Mucosa of stomach (tissue), 1 donor: ENCODE results near the gene RAB30.

Experiments used
- H3K27me3 ChIP-seq: one replicate; pipeline ENCODE4 v1.7.0; 2013; ENCODE audit warnings: mild to moderate bottlenecking, low read length; ENCODE audit not compliant: control insufficient read depth, insufficient read depth
- H3K36me3 ChIP-seq: one replicate; pipeline ENCODE4 v1.7.0; 2013; ENCODE audit warnings: low read length; ENCODE audit not compliant: control insufficient read depth, insufficient read depth
- H3K4me1 ChIP-seq: one replicate; pipeline ENCODE4 v1.7.0; 2013; ENCODE audit warnings: mild to moderate bottlenecking, low read length; ENCODE audit not compliant: control insufficient read depth, insufficient read depth
- H3K4me3 ChIP-seq: one replicate; pipeline ENCODE4 v1.7.0; 2013; ENCODE audit warnings: low read length
- H3K9ac ChIP-seq: one replicate; pipeline ENCODE4 v1.7.0; 2013; ENCODE audit warnings: mild to moderate bottlenecking, low read length, moderate library complexity
- H3K9me3 ChIP-seq: one replicate; pipeline ENCODE4 v1.7.0; 2013; ENCODE audit warnings: mild to moderate bottlenecking, low read length, moderate library complexity; ENCODE audit not compliant: control insufficient read depth
- donor health status: Pancreatic carcinoma.

RAB30 gene

DNA sequence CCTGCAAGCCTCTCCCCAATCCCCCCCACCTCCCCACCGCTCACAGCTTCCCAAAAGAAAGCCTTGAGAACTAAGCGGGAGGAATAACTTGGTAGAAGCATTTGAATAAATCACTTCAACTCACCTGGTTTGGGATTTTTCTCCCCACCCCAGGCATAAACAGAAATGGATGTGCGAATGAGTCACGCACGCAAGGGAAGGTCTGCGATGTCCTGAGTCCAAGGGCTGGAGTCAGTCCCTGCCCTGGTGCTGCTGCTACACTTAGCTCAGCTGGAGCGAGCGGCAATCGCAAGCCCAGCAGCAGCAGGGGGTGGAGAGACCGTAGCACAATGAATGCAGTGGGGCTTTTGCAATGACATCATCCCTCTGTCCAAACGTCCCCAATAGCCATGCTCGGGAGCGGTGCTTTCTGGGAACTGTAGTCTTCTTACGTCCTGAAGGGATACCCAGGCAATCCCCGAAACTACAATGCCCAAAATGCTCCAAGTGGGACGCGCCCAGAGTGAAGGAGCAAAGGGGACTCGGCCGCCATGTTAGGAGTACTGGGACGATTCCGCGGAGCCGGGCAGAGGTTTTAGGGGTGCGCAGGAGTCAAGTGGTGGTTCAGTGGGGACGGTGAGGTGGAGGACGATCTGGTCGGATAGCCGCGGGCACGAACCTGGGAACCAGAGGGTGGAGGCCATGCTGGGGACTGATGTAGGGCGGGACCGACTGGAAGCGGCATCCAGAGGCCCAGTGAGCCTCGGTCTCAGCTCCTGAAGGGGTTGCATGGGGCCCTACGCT lies at the start of gene RAB30:
Gene RAB30, minus strand, starts transcription at position 331 of the 783 bp plus-strand sequence. CDS start 74,581 bp downstream, outside the sequence.
- Histone ChIP-seq H3K9ac (peak within 1 kb of the TSS; percentile 97), H3K4me1 (peaks cover 15% of the 10 kb centered on the region), H3K27me3 (peaks cover 8% of the 10 kb centered on the region), H3K36me3 (no peaks in the 10 kb centered on the region), H3K9me3 (no peaks in the 10 kb centered on the region), H3K4me3 (peak within 1 kb of the TSS; percentile 87)

DNA sequence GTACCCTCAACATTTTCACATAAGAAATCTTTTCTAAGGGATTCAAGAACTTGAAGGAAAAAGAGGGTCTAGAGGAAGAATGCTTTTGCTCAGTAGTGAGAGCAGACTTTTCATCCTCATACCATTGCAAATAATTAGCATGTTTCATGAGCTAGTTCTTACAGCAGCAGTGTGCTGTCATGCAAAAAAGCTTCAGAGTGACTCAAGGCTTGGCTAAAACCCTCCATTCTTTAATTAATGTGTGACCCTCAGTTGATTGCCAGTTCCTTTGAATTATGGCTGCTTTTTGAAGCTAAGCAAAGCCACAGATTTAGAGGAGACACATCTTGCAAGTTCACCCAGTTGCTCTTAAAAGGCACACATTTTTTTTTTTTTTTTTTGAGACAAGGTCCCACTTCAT lies 48.6 kb upstream of the RAB30 start:
- no peak overlapping the region for H3K9ac ChIP-seq
- H3K4me1 ChIP-seq = peaks cover 6% of the 10 kb centered on the region
- no peak overlapping the region for H3K4me3 ChIP-seq
- H3K27me3 ChIP-seq = no peaks in the 10 kb centered on the region
- H3K9me3 ChIP-seq = no peaks in the 10 kb centered on the region
- no peaks in the 10 kb centered on the region for H3K36me3 ChIP-seq

DNA sequence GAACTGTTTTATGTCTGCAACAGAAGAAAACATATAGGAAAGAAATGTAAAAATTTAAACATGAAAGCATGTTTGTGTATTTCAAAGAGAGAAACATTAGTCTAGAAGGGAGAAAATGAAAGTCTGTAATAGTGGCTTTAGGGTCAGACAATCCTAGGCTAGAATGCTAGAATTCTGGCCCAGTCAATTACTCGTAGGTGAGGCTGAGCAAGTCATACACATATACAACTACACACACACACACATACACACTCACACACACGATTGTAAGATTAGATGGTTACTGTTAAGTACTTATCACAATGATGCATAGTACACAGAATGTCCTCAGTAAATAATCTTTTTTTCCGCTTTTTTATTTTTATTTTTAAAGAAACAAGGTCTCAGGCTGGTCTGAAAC lies 47.5 kb upstream of the RAB30 start:
- no peaks in the 10 kb centered on the region for H3K9me3 ChIP-seq
- no peak overlapping the region for H3K9ac ChIP-seq
- H3K4me1 ChIP-seq = peaks cover 6% of the 10 kb centered on the region
- no peaks in the 10 kb centered on the region for H3K27me3 ChIP-seq
- H3K36me3 ChIP-seq = no peaks in the 10 kb centered on the region
- H3K4me3 ChIP-seq = no peak overlapping the region

- no peaks in the 10 kb centered on the region for H3K27me3 ChIP-seq
- H3K4me1 ChIP-seq = peaks cover 6% of the 10 kb centered on the region
- no peak overlapping the region for H3K4me3 ChIP-seq
- H3K9ac ChIP-seq = no peak overlapping the region
- H3K9me3 ChIP-seq = no peaks in the 10 kb centered on the region
- H3K36me3 ChIP-seq = no peaks in the 10 kb centered on the region
Measured at GRCh38 chr11:83118814-83119213, 47.1 kb upstream of the RAB30 start.

- H3K9ac ChIP-seq = no peak overlapping the region
- H3K27me3 ChIP-seq = no peaks in the 10 kb centered on the region
- peaks cover 6% of the 10 kb centered on the region for H3K4me1 ChIP-seq
- no peak overlapping the region for H3K4me3 ChIP-seq
- no peaks in the 10 kb centered on the region for H3K36me3 ChIP-seq
- H3K9me3 ChIP-seq = no peaks in the 10 kb centered on the region
Measured at GRCh38 chr11:83116015-83116641, 44.4 kb upstream of the RAB30 start.

DNA sequence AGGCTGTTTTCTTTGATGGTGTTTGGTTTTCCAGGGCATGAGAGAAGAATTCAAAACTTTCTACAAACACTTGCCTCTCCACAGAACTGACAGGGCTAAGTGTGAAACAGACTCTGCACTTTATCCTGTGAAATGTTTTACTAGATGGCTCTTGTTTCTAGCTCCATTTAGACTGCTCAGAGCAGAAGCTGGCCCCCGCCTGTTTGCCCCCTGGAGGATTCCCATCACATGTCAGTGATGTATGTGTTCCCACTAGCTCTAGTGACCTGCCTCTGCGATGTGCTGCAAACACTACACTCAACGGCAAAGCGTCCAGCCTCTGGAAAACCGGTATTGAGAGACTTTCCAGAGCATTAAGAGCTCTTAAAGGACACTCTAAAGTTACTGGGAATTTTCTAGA lies 43.9 kb upstream of the RAB30 start:
- Histone ChIP-seq H3K27me3 (no peaks in the 10 kb centered on the region), H3K36me3 (no peaks in the 10 kb centered on the region), H3K4me1 (peaks cover 6% of the 10 kb centered on the region), H3K9me3 (no peaks in the 10 kb centered on the region), H3K4me3 (no peak overlapping the region), H3K9ac (no peak overlapping the region)

- Histone ChIP-seq H3K36me3 (no peaks in the 10 kb centered on the region), H3K27me3 (no peaks in the 10 kb centered on the region), H3K4me3 (no peak overlapping the region), H3K9me3 (no peaks in the 10 kb centered on the region), H3K4me1 (peaks cover 6% of the 10 kb centered on the region), H3K9ac (no peak overlapping the region)
Measured at GRCh38 chr11:83115026-83115425, 43.3 kb upstream of the RAB30 start.

- H3K27me3 ChIP-seq = no peaks in the 10 kb centered on the region
- H3K4me1 ChIP-seq = no peaks in the 10 kb centered on the region
- no peaks in the 10 kb centered on the region for H3K36me3 ChIP-seq
- no peak overlapping the region for H3K4me3 ChIP-seq
- H3K9ac ChIP-seq = no peak overlapping the region
- no peaks in the 10 kb centered on the region for H3K9me3 ChIP-seq
Measured at GRCh38 chr11:83112886-83113285, 41.2 kb upstream of the RAB30 start.

DNA sequence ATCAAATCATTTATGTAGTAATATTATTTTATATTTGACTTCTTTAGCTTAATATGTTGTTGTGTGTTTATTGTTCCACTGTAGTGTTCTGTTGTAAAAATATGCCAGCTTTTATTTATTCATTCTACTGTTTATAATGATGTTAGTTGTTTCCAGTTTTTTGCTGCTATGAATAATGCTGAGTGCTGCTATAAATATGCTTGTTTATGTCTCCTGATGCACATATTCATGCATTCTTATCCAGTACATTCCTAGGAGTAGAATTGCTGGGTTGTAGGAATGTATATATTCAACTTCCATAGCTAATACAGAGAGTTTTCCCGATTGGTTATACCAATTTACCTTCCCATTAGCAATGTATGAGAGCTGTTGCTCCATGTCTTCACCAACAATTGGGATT lies 33.5 kb upstream of the RAB30 start:
- no peaks in the 10 kb centered on the region for H3K9me3 ChIP-seq

DNA sequence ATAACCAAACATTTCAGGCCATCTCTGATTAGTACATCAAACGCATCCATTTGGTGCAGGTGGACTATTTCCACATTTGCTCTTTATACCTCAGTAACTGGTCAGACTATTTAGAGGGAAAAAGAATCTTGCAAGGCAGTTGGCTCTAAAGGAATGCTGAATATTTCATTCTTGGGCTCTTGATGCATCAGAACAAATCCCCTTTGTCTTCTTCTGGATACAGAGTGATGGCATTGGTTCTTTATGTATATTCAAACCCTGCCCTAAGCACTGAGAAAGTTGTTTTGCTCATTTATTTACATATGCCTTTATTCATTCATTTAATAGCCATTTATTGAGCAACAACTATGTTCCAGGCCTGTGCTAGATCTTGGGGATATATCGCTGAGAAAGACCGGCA lies 31.1 kb upstream of the RAB30 start:
- Histone ChIP-seq H3K4me3 (no peak overlapping the region), H3K9ac (no peak overlapping the region), H3K4me1 (no peaks in the 10 kb centered on the region), H3K36me3 (no peaks in the 10 kb centered on the region), H3K9me3 (no peaks in the 10 kb centered on the region), H3K27me3 (no peaks in the 10 kb centered on the region)

More for the DNA sequence above, 33.5 kb upstream of the RAB30 start:
- no peaks in the 10 kb centered on the region for H3K4me1 ChIP-seq
- no peaks in the 10 kb centered on the region for H3K27me3 ChIP-seq
- no peaks in the 10 kb centered on the region for H3K36me3 ChIP-seq
- no peak overlapping the region for H3K4me3 ChIP-seq
- no peak overlapping the region for H3K9ac ChIP-seq

- H3K27me3 ChIP-seq = no peaks in the 10 kb centered on the region
- H3K4me3 ChIP-seq = no peak overlapping the region
- no peaks in the 10 kb centered on the region for H3K9me3 ChIP-seq
- H3K36me3 ChIP-seq = no peaks in the 10 kb centered on the region
- peaks cover under 1% of the 10 kb centered on the region for H3K4me1 ChIP-seq
- H3K9ac ChIP-seq = no peak overlapping the region
Measured at GRCh38 chr11:83097429-83098075, 25.9 kb upstream of the RAB30 start.

- Histone ChIP-seq H3K4me3 (no peak overlapping the region), H3K27me3 (no peaks in the 10 kb centered on the region), H3K4me1 (peaks cover 11% of the 10 kb centered on the region), H3K9me3 (no peaks in the 10 kb centered on the region), H3K36me3 (no peaks in the 10 kb centered on the region), H3K9ac (no peak overlapping the region)
Measured at GRCh38 chr11:83093634-83094033, 21.9 kb upstream of the RAB30 start.
